Neural cell (in vitro differentiated cells): ENCODE results near the gene CDKAL1. TPM values are rescaled to one million over a fixed set of nuclear protein-coding genes. Genes with fewer than 3 reads are reported as not detected.

ENCODE experiments used
- H2AFZ ChIP-seq: fragments of 200-600, 300-800 bp; sonication (generic), shearing (Covaris generic); 2 replicates; pipeline ENCODE4 v1.6.0; 2014; ENCODE audit warnings: low read depth, mild to moderate bottlenecking, antibody characterized with exemption, low read length, moderate library complexity
- H3F3A ChIP-seq: fragments of 200-600 bp; shearing (Covaris generic); 2 replicates; pipeline ENCODE4 v1.6.1; 2016; ENCODE audit warnings: mild to moderate bottlenecking, moderate library complexity, mixed read lengths, antibody characterized with exemption, low read length; ENCODE audit not compliant: insufficient read depth, poor library complexity, severe bottlenecking
- H3K27ac ChIP-seq: fragments of 200-600, 300-800 bp; sonication (generic), shearing (Covaris generic); 2 replicates; pipeline ENCODE4 v1.5.1; 2014; ENCODE audit warnings: mild to moderate bottlenecking, low read length, moderate library complexity
- H3K27me3 ChIP-seq: fragments of 300-800, 200-600 bp; sonication (generic), shearing (Covaris generic); 2 replicates; pipeline ENCODE4 v1.6.0; 2014; ENCODE audit warnings: mild to moderate bottlenecking, low read depth, low read length, moderate library complexity; ENCODE audit not compliant: insufficient read depth
- H3K36me3 ChIP-seq: fragments of 300-800, 200-600 bp; sonication (generic), shearing (Covaris generic); 2 replicates; pipeline ENCODE4 v1.5.1; 2014; ENCODE audit warnings: mild to moderate bottlenecking, antibody characterized with exemption, low read length, moderate library complexity; ENCODE audit not compliant: insufficient read depth
- H3K4me2 ChIP-seq: fragments of 300-800, 200-600 bp; sonication (generic), shearing (Covaris generic); 2 replicates; pipeline ENCODE4 v1.6.0; 2014; ENCODE audit warnings: mild to moderate bottlenecking, low read length
- H3K4me3 ChIP-seq: fragments of 300-800, 200-600 bp; sonication (generic), shearing (Covaris generic); 2 replicates; pipeline ENCODE4 v1.5.1; 2014; ENCODE audit warnings: mild to moderate bottlenecking, low read length, moderate library complexity
- H3K79me2 ChIP-seq: fragments of 200-600 bp; shearing (Covaris generic); replicated peaks from 2 replicates; pipeline ENCODE4 v1.6.0; 2014; ENCODE audit warnings: mild to moderate bottlenecking, low read length, moderate library complexity; ENCODE audit not compliant: insufficient read depth
- H3K9ac ChIP-seq: fragments of 300-800, 200-600 bp; sonication (generic), shearing (Covaris generic); 2 replicates; pipeline ENCODE4 v1.6.1; 2016; ENCODE audit warnings: mild to moderate bottlenecking, low read length, mixed read lengths
- H3K9me2 ChIP-seq: fragments of 200-600 bp; shearing (Covaris generic); 2 replicates; pipeline ENCODE4 v1.6.1; 2016; ENCODE audit warnings: mild to moderate bottlenecking, low read length, mixed read lengths; ENCODE audit not compliant: insufficient read depth
- H3K9me3 ChIP-seq: fragments of 200-600, 300-800 bp; sonication (generic), shearing (Covaris generic); 2 replicates; pipeline ENCODE4 v1.6.1; 2016; ENCODE audit warnings: mild to moderate bottlenecking, mixed run types, low read length, moderate library complexity, mixed read lengths
- H4K20me1 ChIP-seq: fragments of 200-600 bp; shearing (Covaris generic); 2 replicates; pipeline ENCODE4 v1.6.1; 2016; ENCODE audit warnings: mild to moderate bottlenecking, mixed run types; ENCODE audit not compliant: insufficient read depth
- CTCF ChIP-seq: fragments of 450-650 bp; IDR thresholded peaks from 2 replicates; pipeline ENCODE4 v1.5.1; 2014; ENCODE audit warnings: antibody characterized with exemption, mild to moderate bottlenecking, moderate library complexity; ENCODE audit not compliant: poor library complexity, severe bottlenecking
- EP300 ChIP-seq: fragments of 450-650 bp; conservative IDR thresholded peaks from 2 replicates; pipeline ENCODE4 v1.6.1; 2014; ENCODE audit warnings: antibody characterized with exemption, mild to moderate bottlenecking, moderate library complexity; ENCODE audit not compliant: poor library complexity, severe bottlenecking
- EZH2 ChIP-seq: fragments of 200-600, 300-800 bp; shearing (Covaris generic), sonication (generic); IDR thresholded peaks from 2 replicates; pipeline ENCODE4 v1.6.1; 2014; ENCODE audit warnings: antibody characterized with exemption, low read length, borderline replicate concordance, mild to moderate bottlenecking; ENCODE audit not compliant: insufficient read depth, poor library complexity, severe bottlenecking
- MXI1 ChIP-seq: fragments of 450-650 bp; conservative IDR thresholded peaks from 2 replicates; pipeline ENCODE4 v1.6.1; 2014; ENCODE audit warnings: antibody characterized with exemption, mild to moderate bottlenecking; ENCODE audit not compliant: poor library complexity, severe bottlenecking
- POLR2AphosphoS5 ChIP-seq: IDR thresholded peaks from 2 replicates; pipeline ENCODE4 v1.6.1; 2012
- RAD21 ChIP-seq: fragments of 450-650 bp; conservative IDR thresholded peaks from 2 replicates; pipeline ENCODE4 v1.6.1; 2014; ENCODE audit warnings: antibody characterized with exemption, mild to moderate bottlenecking, moderate library complexity
- SMC3 ChIP-seq: fragments of 450-650 bp; conservative IDR thresholded peaks from 2 replicates; pipeline ENCODE4 v1.6.1; 2014; ENCODE audit warnings: antibody characterized with exemption, mild to moderate bottlenecking, moderate library complexity; ENCODE audit not compliant: poor library complexity
- TAF1 ChIP-seq: IDR thresholded peaks from 2 replicates; pipeline ENCODE4 v1.6.1; 2012; ENCODE audit warnings: low read depth
- polyA plus RNA-seq: library from polyadenylated mRNA; depleted of rRNA; stranded (reverse); fragments of >200 nt; gene quantifications from 2 replicates; pipeline ENCODE4 v1.2.3, GENCODE V29; 2014
- TF ChIP-seq, protein P1 (sequence below): IDR thresholded peaks from 2 replicates; pipeline ENCODE4 v1.6.1; 2012; ENCODE audit warnings: borderline replicate concordance

The CDKAL1 gene
- polyA plus RNA-seq, 1 donor from 2014 or later: 10.7 TPM

GRCh38 chr6:21023210-21023609 lies 489.0 kb downstream of the CDKAL1 start:
- Histone ChIP-seq H3K4me2 (no peak overlapping the region), H3K27me3 (no peaks in the 10 kb centered on the region), H3F3A (no peaks in the 10 kb centered on the region), H3K9me2 (no peaks in the 10 kb centered on the region), H2AFZ (no peak overlapping the region), H3K36me3 (no peaks in the 10 kb centered on the region), H3K9me3 (no peaks in the 10 kb centered on the region), H4K20me1 (no peaks in the 10 kb centered on the region), H3K79me2 (no peaks in the 10 kb centered on the region), H3K9ac (no peak overlapping the region), H3K4me3 (no peak overlapping the region), H3K27ac (no peak overlapping the region)
- TF ChIP-seq CTCF (no peak), EZH2 (no peak), SMC3 (no peak), RAD21 (no peak), MXI1 (no peak), TAF1 (no peak), EP300 (no peak), POLR2AphosphoS5 (no peak)
- TF ChIP-seq, protein P1, sequence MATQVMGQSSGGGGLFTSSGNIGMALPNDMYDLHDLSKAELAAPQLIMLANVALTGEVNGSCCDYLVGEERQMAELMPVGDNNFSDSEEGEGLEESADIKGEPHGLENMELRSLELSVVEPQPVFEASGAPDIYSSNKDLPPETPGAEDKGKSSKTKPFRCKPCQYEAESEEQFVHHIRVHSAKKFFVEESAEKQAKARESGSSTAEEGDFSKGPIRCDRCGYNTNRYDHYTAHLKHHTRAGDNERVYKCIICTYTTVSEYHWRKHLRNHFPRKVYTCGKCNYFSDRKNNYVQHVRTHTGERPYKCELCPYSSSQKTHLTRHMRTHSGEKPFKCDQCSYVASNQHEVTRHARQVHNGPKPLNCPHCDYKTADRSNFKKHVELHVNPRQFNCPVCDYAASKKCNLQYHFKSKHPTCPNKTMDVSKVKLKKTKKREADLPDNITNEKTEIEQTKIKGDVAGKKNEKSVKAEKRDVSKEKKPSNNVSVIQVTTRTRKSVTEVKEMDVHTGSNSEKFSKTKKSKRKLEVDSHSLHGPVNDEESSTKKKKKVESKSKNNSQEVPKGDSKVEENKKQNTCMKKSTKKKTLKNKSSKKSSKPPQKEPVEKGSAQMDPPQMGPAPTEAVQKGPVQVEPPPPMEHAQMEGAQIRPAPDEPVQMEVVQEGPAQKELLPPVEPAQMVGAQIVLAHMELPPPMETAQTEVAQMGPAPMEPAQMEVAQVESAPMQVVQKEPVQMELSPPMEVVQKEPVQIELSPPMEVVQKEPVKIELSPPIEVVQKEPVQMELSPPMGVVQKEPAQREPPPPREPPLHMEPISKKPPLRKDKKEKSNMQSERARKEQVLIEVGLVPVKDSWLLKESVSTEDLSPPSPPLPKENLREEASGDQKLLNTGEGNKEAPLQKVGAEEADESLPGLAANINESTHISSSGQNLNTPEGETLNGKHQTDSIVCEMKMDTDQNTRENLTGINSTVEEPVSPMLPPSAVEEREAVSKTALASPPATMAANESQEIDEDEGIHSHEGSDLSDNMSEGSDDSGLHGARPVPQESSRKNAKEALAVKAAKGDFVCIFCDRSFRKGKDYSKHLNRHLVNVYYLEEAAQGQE: no peak

DNA sequence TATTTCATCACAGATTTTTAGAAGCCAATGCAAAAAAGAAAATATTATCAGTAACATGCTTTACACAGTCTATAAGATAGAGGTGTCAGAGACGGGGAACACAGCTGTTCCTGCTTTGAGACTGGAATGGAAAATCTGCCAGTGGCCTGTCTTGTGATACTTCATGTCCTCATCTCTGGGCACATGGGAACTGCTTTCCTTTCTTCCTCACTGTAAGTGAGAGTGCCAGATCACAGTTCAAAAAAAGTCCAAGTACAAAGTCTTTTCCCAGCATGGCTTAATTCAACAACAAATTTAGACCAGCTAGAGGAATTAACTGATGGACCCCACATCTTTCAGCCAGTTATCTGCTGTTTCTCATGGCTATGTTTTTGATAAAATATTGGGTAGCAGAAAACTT lies 490.4 kb downstream of the CDKAL1 start:
- H4K20me1 ChIP-seq: no peaks in the 10 kb centered on the region
- H3K4me2 ChIP-seq: no peak overlapping the region
- no peaks in the 10 kb centered on the region for H3K36me3 ChIP-seq
- no peak overlapping the region for H3K4me3 ChIP-seq
- no peak overlapping the region for H3K27ac ChIP-seq
- no peak overlapping the region for H3K9ac ChIP-seq
- H2AFZ ChIP-seq: no peak overlapping the region
- H3K9me3 ChIP-seq: no peaks in the 10 kb centered on the region
- TF ChIP-seq POLR2AphosphoS5: no peak
- H3K9me2 ChIP-seq: no peaks in the 10 kb centered on the region
- no peaks in the 10 kb centered on the region for H3K79me2 ChIP-seq
- no peaks in the 10 kb centered on the region for H3F3A ChIP-seq
- H3K27me3 ChIP-seq: no peaks in the 10 kb centered on the region
